HepG2 (cell line): ENCODE measurements around the gene NRAP. TPM values are rescaled to one million over a fixed set of nuclear protein-coding genes. Genes with fewer than 3 reads are reported as not detected.

Experiments
- ARNTL ChIP-seq: sonication (generic); formaldehyde crosslinking; IDR thresholded peaks from 2 replicates; pipeline ENCODE4 v1.4.0; 2020; ENCODE audit warnings: mild to moderate bottlenecking, missing genetic modification reagents
- FOXA1 ChIP-seq, 2 experiments: fragments of 450-650 bp in 1 of 2; sonication (generic) in 1 of 2; formaldehyde crosslinking in 1 of 2; IDR thresholded peaks; 2 replicates each; pipeline versions ENCODE4 v1.4.0 to v1.6.1; 2016 to 2020; ENCODE audit warnings: missing genetic modification reagents in 1 of 2
- HDAC2 ChIP-seq: sonication (generic); formaldehyde crosslinking; IDR thresholded peaks from 2 replicates; pipeline ENCODE4 v1.4.0; 2020; ENCODE audit warnings: missing genetic modification reagents
- HOXA3 ChIP-seq: sonication (generic); formaldehyde crosslinking; IDR thresholded peaks from 2 replicates; pipeline ENCODE4 v1.5.0; 2020; ENCODE audit warnings: missing genetic modification reagents
- KDM4B ChIP-seq: sonication (generic); formaldehyde crosslinking; IDR thresholded peaks from 2 replicates; pipeline ENCODE4 v1.4.0; 2020; ENCODE audit warnings: missing genetic modification reagents
- NFKB2 ChIP-seq: sonication (generic); formaldehyde crosslinking; IDR thresholded peaks from 2 replicates; pipeline ENCODE4 v1.4.0; 2020; ENCODE audit warnings: missing genetic modification reagents, borderline replicate concordance
- PRMT3 ChIP-seq: sonication (generic); formaldehyde crosslinking; IDR thresholded peaks from 2 replicates; pipeline ENCODE4 v1.8.1; 2022; ENCODE audit warnings: low read depth, mild to moderate bottlenecking, moderate library complexity, missing genetic modification reagents, borderline replicate concordance
- SIN3A ChIP-seq: IDR thresholded peaks from 2 replicates; pipeline ENCODE4 v1.6.1; 2011; ENCODE audit warnings: low read depth, mild to moderate bottlenecking, control low read depth, low read length, borderline replicate concordance
- SOX13 ChIP-seq, 3 experiments: fragments of 450-650 bp in 1 of 3; sonication (generic) in 1 of 3; formaldehyde crosslinking in 1 of 3; IDR thresholded peaks in 2 of 3; conservative IDR thresholded peaks in 1 of 3; 2 replicates each; pipeline versions ENCODE4 v1.5.0 to v1.6.1; 2016 to 2020; ENCODE audit warnings: antibody characterized with exemption in 1 of 3, mild to moderate bottlenecking in 1 of 3, missing compliant biosample characterization in 1 of 3, missing genetic modification reagents in 1 of 3, moderate library complexity in 1 of 3
- ZNF572 ChIP-seq: sonication (generic); formaldehyde crosslinking; IDR thresholded peaks from 2 replicates; pipeline ENCODE4 v1.5.1; 2020; ENCODE audit warnings: mild to moderate bottlenecking, missing genetic modification reagents
- ZNF792 ChIP-seq: IDR thresholded peaks from 2 replicates; pipeline ENCODE4 v1.6.1; 2016
- ZSCAN12 ChIP-seq: sonication (generic); formaldehyde crosslinking; IDR thresholded peaks from 2 replicates; pipeline ENCODE4 v1.9.0; 2021; ENCODE audit warnings: mild to moderate bottlenecking, missing genetic modification reagents
- polyA plus RNA-seq, 8 experiments: library from polyadenylated mRNA; depleted of rRNA in 3 of 8; stranded (reverse) in 7 of 8; unstranded in 1 of 8; fragments of >200 nt; fragmentation: Illumina TruSeq in 4 of 8; extraction: Trizol in 4 of 8; gene quantifications; 2 replicates each; pipeline versions ENCODE4 v1.2.1 to v1.2.3, GENCODE V29; 2011 to 2016; ENCODE audit warnings: low read depth in 4 of 8, missing spikeins in 1 of 8, mixed read lengths in 1 of 8; ENCODE audit not compliant: insufficient read depth in 1 of 8
- total RNA-seq, 5 experiments: library from RNA; depleted of rRNA; stranded (reverse); fragments of >200 nt; fragmentation: Illumina TruSeq; extraction: Trizol; gene quantifications; 2 replicates each; pipeline ENCODE4 v1.2.3, GENCODE V29; 2016; ENCODE audit warnings: low read depth in 1 of 5
- TF ChIP-seq, protein P1 (sequence below): sonication (generic); formaldehyde crosslinking; IDR thresholded peaks from 2 replicates; pipeline ENCODE4 v1.5.0; 2020; ENCODE audit warnings: mild to moderate bottlenecking, missing genetic modification reagents, borderline replicate concordance
- TF ChIP-seq, protein P2 (sequence below): sonication (generic); formaldehyde crosslinking; IDR thresholded peaks from 2 replicates; pipeline ENCODE4 v1.4.0; 2020; ENCODE audit warnings: mild to moderate bottlenecking, low read depth, missing genetic modification reagents
- TF ChIP-seq, protein P3 (sequence below): sonication (generic); formaldehyde crosslinking; IDR thresholded peaks from 2 replicates; pipeline ENCODE4 v1.4.0; 2020; ENCODE audit warnings: mild to moderate bottlenecking, missing genetic modification reagents
- TF ChIP-seq, protein P4 (sequence below): sonication (generic); formaldehyde crosslinking; IDR thresholded peaks from 2 replicates; pipeline ENCODE4 v1.4.0; 2020; ENCODE audit warnings: mild to moderate bottlenecking, missing genetic modification reagents, borderline replicate concordance
- TF ChIP-seq, protein P5 (sequence below): sonication (generic); formaldehyde crosslinking; IDR thresholded peaks from 2 replicates; pipeline ENCODE4 v1.4.0; 2020; ENCODE audit warnings: missing genetic modification reagents; ENCODE audit errors: not compliant biosample characterization

The NRAP gene
- total and polyA plus RNA-seq, 2 of the 13 experiments (the other 11 are each of a cell fraction or from before 2014, with no cell fraction given) = not detected

DNA sequence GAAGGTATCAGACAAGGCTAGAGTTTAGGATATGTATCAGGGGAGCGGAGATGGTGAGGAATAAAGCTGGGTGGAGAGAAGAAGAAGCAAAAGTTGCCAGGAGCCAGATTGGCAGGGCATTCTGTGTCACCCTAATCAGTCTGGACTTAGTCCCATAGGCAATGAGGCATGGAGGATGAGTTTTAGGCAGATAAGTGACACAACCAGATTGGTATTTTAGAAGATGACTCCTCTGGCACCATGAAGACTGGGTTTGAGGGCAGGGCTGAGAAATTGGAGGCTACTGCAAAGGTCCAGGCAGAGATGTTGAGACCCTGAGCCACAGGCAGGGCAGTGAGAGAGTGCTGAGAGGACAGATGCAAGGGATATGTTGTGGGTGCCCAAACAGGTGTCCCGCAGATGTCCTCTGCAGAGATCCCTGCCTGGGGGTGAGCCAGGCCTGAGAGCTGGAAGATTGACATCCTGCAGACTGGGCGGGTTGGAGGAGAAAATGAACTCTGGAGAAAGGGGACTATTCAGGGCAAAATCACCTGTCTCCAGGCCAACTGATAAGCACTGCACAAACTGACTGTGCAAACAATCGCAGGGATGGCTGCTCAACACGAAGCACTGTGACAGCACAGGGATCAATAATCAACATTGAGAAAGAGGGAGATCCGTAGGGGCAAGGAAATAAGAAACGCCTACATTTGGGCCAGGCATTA, 122.8 kb downstream of the NRAP start (continued):
- TF ChIP-seq SOX13 (IDR thresholded peaks at IDR 0.05) = no peak
- peak in 1 of 2 experiments; percentile 68; a peak in 2 of 4 replicates for TF ChIP-seq SOX13 (CRISPR knock-in tag; conservative IDR thresholded peaks at IDR 0.05 in 1 of 2, IDR thresholded peaks at IDR 0.05 in 1 of 2)
- TF ChIP-seq ARNTL = 0 out of 2 replicates have a peak, but pooled peaks have one; percentile 49
- TF ChIP-seq, protein P1, sequence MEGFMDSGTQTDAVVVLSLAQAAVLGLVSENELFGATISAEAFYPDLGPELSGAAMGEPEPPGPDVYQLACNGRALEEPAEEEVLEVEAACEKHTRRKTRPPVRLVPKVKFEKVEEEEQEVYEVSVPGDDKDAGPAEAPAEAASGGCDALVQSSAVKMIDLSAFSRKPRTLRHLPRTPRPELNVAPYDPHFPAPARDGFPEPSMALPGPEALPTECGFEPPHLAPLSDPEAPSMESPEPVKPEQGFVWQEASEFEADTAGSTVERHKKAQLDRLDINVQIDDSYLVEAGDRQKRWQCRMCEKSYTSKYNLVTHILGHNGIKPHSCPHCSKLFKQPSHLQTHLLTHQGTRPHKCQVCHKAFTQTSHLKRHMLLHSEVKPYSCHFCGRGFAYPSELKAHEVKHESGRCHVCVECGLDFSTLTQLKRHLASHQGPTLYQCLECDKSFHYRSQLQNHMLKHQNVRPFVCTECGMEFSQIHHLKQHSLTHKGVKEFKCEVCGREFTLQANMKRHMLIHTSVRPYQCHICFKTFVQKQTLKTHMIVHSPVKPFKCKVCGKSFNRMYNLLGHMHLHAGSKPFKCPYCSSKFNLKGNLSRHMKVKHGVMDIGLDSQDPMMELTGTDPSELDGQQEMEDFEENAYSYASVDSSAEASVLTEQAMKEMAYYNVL (CRISPR knock-in tag) = peak; percentile 42; the same call in 1 of the 2 replicates
- 0 out of 2 replicates have a peak, but pooled peaks have one; percentile 32 for TF ChIP-seq ZNF572 (CRISPR knock-in tag)
- TF ChIP-seq, protein P2, sequence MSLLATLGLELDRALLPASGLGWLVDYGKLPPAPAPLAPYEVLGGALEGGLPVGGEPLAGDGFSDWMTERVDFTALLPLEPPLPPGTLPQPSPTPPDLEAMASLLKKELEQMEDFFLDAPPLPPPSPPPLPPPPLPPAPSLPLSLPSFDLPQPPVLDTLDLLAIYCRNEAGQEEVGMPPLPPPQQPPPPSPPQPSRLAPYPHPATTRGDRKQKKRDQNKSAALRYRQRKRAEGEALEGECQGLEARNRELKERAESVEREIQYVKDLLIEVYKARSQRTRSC (CRISPR knock-in tag) = no peak
- peak; percentile 54; the same call in 1 of the 2 replicates for TF ChIP-seq ZNF792
- TF ChIP-seq, protein P3, sequence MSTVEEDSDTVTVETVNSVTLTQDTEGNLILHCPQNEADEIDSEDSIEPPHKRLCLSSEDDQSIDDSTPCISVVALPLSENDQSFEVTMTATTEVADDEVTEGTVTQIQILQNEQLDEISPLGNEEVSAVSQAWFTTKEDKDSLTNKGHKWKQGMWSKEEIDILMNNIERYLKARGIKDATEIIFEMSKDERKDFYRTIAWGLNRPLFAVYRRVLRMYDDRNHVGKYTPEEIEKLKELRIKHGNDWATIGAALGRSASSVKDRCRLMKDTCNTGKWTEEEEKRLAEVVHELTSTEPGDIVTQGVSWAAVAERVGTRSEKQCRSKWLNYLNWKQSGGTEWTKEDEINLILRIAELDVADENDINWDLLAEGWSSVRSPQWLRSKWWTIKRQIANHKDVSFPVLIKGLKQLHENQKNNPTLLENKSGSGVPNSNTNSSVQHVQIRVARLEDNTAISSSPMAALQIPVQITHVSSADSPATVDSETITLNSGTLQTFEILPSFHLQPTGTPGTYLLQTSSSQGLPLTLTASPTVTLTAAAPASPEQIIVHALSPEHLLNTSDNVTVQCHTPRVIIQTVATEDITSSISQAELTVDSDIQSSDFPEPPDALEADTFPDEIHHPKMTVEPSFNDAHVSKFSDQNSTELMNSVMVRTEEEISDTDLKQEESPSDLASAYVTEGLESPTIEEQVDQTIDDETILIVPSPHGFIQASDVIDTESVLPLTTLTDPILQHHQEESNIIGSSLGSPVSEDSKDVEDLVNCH (CRISPR knock-in tag) = no peak
- TF ChIP-seq, protein P4, sequence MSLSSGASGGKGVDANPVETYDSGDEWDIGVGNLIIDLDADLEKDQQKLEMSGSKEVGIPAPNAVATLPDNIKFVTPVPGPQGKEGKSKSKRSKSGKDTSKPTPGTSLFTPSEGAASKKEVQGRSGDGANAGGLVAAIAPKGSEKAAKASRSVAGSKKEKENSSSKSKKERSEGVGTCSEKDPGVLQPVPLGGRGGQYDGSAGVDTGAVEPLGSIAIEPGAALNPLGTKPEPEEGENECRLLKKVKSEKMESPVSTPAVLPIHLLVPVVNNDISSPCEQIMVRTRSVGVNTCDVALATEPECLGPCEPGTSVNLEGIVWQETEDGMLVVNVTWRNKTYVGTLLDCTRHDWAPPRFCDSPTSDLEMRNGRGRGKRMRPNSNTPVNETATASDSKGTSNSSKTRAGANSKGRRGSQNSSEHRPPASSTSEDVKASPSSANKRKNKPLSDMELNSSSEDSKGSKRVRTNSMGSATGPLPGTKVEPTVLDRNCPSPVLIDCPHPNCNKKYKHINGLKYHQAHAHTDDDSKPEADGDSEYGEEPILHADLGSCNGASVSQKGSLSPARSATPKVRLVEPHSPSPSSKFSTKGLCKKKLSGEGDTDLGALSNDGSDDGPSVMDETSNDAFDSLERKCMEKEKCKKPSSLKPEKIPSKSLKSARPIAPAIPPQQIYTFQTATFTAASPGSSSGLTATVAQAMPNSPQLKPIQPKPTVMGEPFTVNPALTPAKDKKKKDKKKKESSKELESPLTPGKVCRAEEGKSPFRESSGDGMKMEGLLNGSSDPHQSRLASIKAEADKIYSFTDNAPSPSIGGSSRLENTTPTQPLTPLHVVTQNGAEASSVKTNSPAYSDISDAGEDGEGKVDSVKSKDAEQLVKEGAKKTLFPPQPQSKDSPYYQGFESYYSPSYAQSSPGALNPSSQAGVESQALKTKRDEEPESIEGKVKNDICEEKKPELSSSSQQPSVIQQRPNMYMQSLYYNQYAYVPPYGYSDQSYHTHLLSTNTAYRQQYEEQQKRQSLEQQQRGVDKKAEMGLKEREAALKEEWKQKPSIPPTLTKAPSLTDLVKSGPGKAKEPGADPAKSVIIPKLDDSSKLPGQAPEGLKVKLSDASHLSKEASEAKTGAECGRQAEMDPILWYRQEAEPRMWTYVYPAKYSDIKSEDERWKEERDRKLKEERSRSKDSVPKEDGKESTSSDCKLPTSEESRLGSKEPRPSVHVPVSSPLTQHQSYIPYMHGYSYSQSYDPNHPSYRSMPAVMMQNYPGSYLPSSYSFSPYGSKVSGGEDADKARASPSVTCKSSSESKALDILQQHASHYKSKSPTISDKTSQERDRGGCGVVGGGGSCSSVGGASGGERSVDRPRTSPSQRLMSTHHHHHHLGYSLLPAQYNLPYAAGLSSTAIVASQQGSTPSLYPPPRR = peak; percentile 68; the same call in 1 of the 2 replicates
- TF ChIP-seq HOXA3 (CRISPR knock-in tag) = peak; percentile 75; the same call in 1 of the 2 replicates
- no peak for TF ChIP-seq NFKB2 (CRISPR knock-in tag)
- TF ChIP-seq SIN3A = no peak
- TF ChIP-seq KDM4B = no peak
- TF ChIP-seq HDAC2 (CRISPR knock-in tag) = peak; percentile 82
- TF ChIP-seq ZSCAN12 (CRISPR knock-in tag) = no peak
- TF ChIP-seq, protein P5, sequence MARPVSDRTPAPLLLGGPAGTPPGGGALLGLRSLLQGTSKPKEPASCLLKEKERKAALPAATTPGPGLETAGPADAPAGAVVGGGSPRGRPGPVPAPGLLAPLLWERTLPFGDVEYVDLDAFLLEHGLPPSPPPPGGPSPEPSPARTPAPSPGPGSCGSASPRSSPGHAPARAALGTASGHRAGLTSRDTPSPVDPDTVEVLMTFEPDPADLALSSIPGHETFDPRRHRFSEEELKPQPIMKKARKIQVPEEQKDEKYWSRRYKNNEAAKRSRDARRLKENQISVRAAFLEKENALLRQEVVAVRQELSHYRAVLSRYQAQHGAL (CRISPR knock-in tag) = no peak
- no peak for TF ChIP-seq PRMT3 (CRISPR knock-in tag)
- no peak for TF ChIP-seq FOXA1 (IDR thresholded peaks at IDR 0.05)
- peak; percentile 68 for TF ChIP-seq FOXA1 (CRISPR knock-in tag; IDR thresholded peaks at IDR 0.05)
